ENCODE results near the gene WT1. TPM values are rescaled to one million over a fixed set of nuclear protein-coding genes. Genes with fewer than 3 reads are reported as not detected.

The WT1 gene
- total RNA-seq, 1 donor from 2014 or later, result 2.3 TPM

DNA sequence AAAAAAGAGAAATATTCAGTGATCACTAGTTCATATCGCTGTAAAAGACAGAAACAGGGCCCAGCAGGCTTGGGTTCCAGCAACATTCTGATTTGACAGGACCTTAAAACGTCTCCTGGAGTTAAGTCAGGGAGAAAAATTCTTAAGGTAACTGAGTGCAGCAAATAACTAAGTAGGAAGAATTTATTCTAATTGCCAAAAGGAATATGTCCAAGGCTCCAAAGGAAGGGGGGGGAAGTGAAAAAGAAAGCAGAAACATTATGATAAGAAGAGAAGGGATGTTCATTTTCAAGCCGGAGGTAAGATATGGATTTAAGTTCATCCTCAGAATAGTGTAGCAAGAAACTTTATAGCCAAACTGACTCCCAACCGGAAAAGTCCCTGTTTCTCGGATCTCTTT, 90.4 kb downstream of the WT1 start:
- no peak for DNase-seq (ENCODE audit: low spot score)
- intact Hi-C loops (cut with DNase I), result no loop called here

DNA sequence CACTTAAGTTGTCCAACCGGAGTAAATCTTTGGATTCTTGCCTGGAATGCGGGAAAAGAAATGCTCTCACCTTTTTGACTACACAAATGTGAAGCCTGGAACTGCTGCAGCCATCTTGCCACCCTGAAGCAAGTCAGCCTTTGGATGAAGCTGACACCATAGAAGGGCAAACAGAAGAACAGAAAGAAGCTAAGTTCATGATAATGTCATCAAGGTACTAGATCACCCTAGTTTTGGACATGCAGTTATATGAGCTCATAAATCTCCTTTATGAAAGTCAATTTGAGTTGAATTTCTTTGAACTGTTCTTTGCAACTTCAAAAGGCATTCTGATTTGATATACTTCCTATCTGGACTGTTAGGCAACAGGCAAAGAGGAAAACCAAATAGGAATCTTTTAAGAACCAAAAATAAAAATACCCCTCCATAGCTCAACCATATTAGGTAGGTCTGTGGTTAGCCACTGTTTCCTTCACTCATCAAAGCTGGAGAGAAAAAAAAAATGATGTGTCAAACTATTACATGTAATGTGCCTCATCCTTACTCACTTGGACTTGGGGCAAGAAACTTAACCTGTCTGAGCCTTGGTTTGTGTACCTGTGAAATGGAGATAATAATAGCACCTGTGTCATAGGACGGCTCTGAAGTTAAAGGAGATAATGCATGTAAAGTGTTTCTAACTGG, 91.9 kb downstream of the WT1 start:
- intact Hi-C loops (cut with DNase I), result no loop called here
- no peak for DNase-seq (ENCODE audit: low spot score)

DNA sequence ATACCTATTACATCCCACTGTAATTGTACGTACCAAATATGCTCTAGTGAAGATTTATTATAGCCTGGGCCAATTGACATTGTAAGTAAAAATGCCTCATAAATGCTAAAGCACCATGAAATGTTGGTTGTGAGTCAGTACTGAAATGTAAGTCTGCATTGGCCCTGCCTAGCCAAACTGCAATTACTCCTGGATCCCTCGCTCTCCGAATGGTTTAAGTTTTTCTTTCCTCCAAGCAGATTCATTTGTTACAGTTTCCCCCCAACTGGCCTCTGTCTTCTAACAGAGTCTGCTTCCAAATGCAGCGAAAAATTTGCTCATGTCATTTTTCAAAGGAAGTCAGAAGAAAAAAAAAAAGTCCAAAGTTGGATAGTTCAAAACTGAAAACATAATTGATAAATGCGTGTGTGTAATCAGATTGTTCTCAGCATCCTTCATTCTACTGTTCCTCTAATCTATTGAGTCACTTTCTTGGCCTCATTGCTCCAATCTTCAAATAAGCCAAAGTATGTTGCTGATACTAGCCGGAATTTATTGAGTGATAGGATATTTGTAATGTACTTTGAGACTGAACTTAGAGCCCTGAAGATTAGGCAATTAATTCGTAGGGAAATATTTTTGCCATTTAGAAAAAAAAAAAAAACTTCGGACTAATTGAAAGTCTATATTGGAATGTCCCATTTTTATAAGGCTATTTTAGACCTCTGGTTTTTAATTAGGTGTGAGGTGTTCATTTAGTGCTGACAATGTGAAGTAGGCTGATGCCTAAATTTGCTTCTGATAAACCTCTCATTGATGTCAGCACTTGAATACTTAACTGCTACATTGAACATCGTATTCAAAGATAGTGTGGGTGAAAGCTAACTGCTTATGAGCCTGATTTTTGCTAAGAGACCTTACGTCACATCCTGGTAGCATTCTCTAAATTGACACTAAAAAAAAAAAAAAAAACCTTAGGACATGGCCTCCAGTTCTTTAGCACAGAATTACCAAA, 93.4 kb downstream of the WT1 start:
- DNase-seq (ENCODE audit: low spot score), result no peak
- intact Hi-C loops (cut with DNase I), result no loop called here

DNA sequence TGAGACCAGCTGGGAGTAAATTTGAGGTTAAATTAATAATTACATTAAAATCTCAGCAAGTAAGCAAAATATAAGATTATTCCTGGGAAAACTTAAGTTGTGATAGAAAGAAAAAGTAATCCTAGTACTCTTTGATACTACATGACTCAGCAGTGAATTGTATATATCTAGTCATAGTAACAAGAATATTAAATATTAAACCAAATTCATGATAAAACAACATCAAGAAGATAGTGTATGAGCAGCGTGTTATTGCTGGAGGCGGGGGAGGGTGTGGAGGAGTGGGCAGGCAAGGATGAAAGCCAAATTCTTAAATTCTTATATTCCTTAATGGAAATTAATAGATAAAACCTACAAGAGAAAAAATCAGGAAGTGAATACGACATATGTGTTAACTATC, 95.2 kb downstream of the WT1 start:
- intact Hi-C loops (cut with DNase I), result no loop called here
- DNase-seq (ENCODE audit: low spot score), result no peak

Other genes starting within 250 kb of the WT1 start
- gene EIF3M, start 148.3 kb upstream of the WT1 start, total RNA-seq, result 137 TPM